ENCODE measurements around the gene OR52R1. TPM values are rescaled to one million over a fixed set of nuclear protein-coding genes. Genes with fewer than 3 reads are reported as not detected.

OR52R1 gene
- total and polyA plus RNA-seq, 2 donors (not counting 1 experiment from before 2014, with no cell fraction given): not detected

DNA sequence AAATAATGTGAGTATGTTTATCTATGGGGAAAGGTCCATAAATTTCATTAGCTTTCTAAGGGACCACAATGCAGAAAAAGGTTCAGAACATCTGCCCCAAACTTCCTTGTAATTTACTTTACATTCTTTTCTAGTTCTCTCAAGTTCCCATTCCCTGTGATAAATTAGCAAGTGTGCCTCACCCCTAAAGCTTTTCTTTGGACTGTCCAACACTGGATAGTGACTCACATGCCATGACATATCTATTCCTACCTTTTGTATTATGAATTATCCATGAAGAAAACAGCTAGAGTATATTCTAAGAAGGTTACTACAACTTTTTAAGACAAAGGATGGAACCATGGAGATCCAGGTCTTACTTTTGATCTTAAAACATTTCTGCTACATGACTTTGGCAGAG lies 36.1 kb downstream of the OR52R1 start:
- intact Hi-C loops (cut with micrococcal nuclease): no loop called here
- ATAC-seq (ENCODE audit: low read depth): no peak
- Mint-ChIP-seq H3K9me3 (ENCODE audit: insufficient read depth) (no peaks in the 10 kb centered on the region), H3K27ac (no peak overlapping the region), H3K4me3 (no peak overlapping the region), H3K4me1 (no peaks in the 10 kb centered on the region), H3K27me3 (no peaks in the 10 kb centered on the region)
- CTCF ChIA-PET: no interaction called here
- H3K27ac ChIP-seq (ENCODE audit: low read length in 2 of 2): no peak overlapping the region
- no peak overlapping the region for H2AFZ ChIP-seq (ENCODE audit: insufficient read depth, low read depth, low read length, poor library complexity, severe bottlenecking)
- no peaks in the 10 kb centered on the region for H3K27me3 ChIP-seq (replicated peaks in 1 of 4; ENCODE audit: control extremely low read depth in 1 of 4, control insufficient read depth in 3 of 4, insufficient read depth in 4 of 4, low read length in 3 of 4)
- H3K79me2 ChIP-seq (ENCODE audit: control insufficient read depth, insufficient read depth, low read length): no peaks in the 10 kb centered on the region
- no peaks in the 10 kb centered on the region for H3K36me3 ChIP-seq (replicated peaks in 1 of 2; ENCODE audit: control extremely low read depth in 1 of 2, control insufficient read depth in 1 of 2, extremely low read depth in 1 of 2, insufficient read depth in 2 of 2, low read length in 1 of 2)
- no peaks in the 10 kb centered on the region for H3K9me3 ChIP-seq (ENCODE audit: control extremely low read depth in 1 of 3, control insufficient read depth in 2 of 3, insufficient read depth in 1 of 3, low read length in 2 of 3)
- no peak overlapping the region for H3K4me2 ChIP-seq (replicated peaks; ENCODE audit: low read depth, low read length, poor library complexity, severe bottlenecking)
- no peak for TF ChIP-seq EZH2 (IDR thresholded peaks at IDR 0.05; ENCODE audit: borderline replicate concordance, insufficient read depth, low read depth, low read length, poor library complexity, severe bottlenecking)
- TF ChIP-seq, protein P1, sequence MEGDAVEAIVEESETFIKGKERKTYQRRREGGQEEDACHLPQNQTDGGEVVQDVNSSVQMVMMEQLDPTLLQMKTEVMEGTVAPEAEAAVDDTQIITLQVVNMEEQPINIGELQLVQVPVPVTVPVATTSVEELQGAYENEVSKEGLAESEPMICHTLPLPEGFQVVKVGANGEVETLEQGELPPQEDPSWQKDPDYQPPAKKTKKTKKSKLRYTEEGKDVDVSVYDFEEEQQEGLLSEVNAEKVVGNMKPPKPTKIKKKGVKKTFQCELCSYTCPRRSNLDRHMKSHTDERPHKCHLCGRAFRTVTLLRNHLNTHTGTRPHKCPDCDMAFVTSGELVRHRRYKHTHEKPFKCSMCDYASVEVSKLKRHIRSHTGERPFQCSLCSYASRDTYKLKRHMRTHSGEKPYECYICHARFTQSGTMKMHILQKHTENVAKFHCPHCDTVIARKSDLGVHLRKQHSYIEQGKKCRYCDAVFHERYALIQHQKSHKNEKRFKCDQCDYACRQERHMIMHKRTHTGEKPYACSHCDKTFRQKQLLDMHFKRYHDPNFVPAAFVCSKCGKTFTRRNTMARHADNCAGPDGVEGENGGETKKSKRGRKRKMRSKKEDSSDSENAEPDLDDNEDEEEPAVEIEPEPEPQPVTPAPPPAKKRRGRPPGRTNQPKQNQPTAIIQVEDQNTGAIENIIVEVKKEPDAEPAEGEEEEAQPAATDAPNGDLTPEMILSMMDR (IDR thresholded peaks at IDR 0.05): no peak
- no peaks in the 10 kb centered on the region for H3K4me1 ChIP-seq (ENCODE audit: control insufficient read depth in 2 of 2, insufficient read depth in 2 of 2, low read length in 2 of 2)
- POLR2A ChIA-PET: no interaction called here
- no peak overlapping the region for H3K4me3 ChIP-seq (ENCODE audit: control extremely low read depth in 1 of 5, extremely low read depth in 1 of 5, insufficient read depth in 1 of 5, low read depth in 2 of 5, low read length in 4 of 5)
- DNase-seq: no peak
- no peak overlapping the region for H3K9ac ChIP-seq (ENCODE audit: low read length)
- H4K20me1 ChIP-seq (ENCODE audit: control insufficient read depth, insufficient read depth, low read length, poor library complexity, severe bottlenecking): no peaks in the 10 kb centered on the region

DNA sequence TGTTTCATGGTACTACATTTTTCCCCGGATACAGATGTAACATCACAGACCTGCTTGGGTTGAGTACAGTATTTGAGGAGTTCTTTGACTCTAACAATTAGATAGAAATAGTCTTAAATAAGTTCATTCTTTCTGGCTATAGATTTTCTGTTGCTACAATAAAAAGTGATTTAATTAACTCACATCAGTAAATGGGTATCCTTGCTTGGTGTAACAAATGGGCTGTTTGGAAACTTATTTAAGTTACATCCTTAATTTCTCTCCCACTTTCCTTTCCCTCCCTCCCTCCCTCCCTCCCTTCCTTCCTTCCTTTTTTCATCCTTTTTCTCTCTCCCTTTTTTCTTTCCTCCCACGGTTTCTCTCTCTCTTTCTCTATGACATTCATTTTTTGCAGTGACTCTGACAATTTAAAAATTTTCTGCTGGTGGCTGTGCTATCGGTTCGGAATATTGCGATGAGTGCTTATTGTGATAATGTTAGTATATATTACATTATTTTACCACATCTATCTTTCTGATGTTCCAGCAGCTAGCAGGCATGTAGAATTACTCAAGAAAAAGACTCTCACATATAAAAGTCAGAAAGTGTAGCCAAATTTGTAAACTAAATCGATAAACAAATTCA lies 37.6 kb downstream of the OR52R1 start:
- Histone ChIP-seq H3K36me3 (replicated peaks in 1 of 2; ENCODE audit: control extremely low read depth in 1 of 2, control insufficient read depth in 1 of 2, extremely low read depth in 1 of 2, insufficient read depth in 2 of 2, low read length in 1 of 2) (no peaks in the 10 kb centered on the region), H3K79me2 (ENCODE audit: control insufficient read depth, insufficient read depth, low read length) (no peaks in the 10 kb centered on the region), H3K9ac (ENCODE audit: low read length) (no peak overlapping the region), H3K9me3 (ENCODE audit: control extremely low read depth in 1 of 3, control insufficient read depth in 2 of 3, insufficient read depth in 1 of 3, low read length in 2 of 3) (no peaks in the 10 kb centered on the region), H3K4me1 (ENCODE audit: control insufficient read depth in 2 of 2, insufficient read depth in 2 of 2, low read length in 2 of 2) (no peaks in the 10 kb centered on the region), H3K4me2 (replicated peaks; ENCODE audit: low read depth, low read length, poor library complexity, severe bottlenecking) (no peak overlapping the region), H4K20me1 (ENCODE audit: control insufficient read depth, insufficient read depth, low read length, poor library complexity, severe bottlenecking) (no peaks in the 10 kb centered on the region), H2AFZ (ENCODE audit: insufficient read depth, low read depth, low read length, poor library complexity, severe bottlenecking) (no peak overlapping the region), H3K27me3 (replicated peaks in 1 of 4; ENCODE audit: control extremely low read depth in 1 of 4, control insufficient read depth in 3 of 4, insufficient read depth in 4 of 4, low read length in 3 of 4) (no peaks in the 10 kb centered on the region), H3K27ac (ENCODE audit: low read length in 2 of 2) (no peak overlapping the region), H3K4me3 (ENCODE audit: control extremely low read depth in 1 of 5, extremely low read depth in 1 of 5, insufficient read depth in 1 of 5, low read depth in 2 of 5, low read length in 4 of 5) (no peak overlapping the region)
- TF ChIP-seq, protein P1 (IDR thresholded peaks at IDR 0.05): no peak
- TF ChIP-seq EZH2 (IDR thresholded peaks at IDR 0.05; ENCODE audit: borderline replicate concordance, insufficient read depth, low read depth, low read length, poor library complexity, severe bottlenecking): no peak
- no peak overlapping the region for H3K4me3 Mint-ChIP-seq
- no peaks in the 10 kb centered on the region for H3K9me3 Mint-ChIP-seq (ENCODE audit: insufficient read depth)
- intact Hi-C loops (cut with micrococcal nuclease): no loop called here
- ChIA-PET POLR2A (no interaction called here), CTCF (no interaction called here)
- DNase-seq: no peak
- WGBS (ENCODE audit: insufficient coverage): no CpG with 5 or more reads among the region's 6 CpGs
- H3K4me1 Mint-ChIP-seq: no peaks in the 10 kb centered on the region
- H3K27me3 Mint-ChIP-seq: no peaks in the 10 kb centered on the region
- no peak overlapping the region for H3K27ac Mint-ChIP-seq
- ATAC-seq (ENCODE audit: low read depth): no peak
